PFSK-1 (cell line): ENCODE measurements around the gene HRC.
A peak's percentile ranks its signal among the peaks of the same experiment; 100 is the strongest.

Source experiments
- FOXP2 ChIP-seq: optimal IDR thresholded peaks from 2 replicates; pipeline ENCODE3; 2011; ENCODE audit warnings: borderline replicate concordance, control low read depth, inconsistent platforms; ENCODE audit not compliant: insufficient read depth; ENCODE audit errors: extremely low read length, extremely low read depth
- POLR2AphosphoS5 ChIP-seq: IDR thresholded peaks from 2 replicates; pipeline ENCODE4 v1.6.1; 2012; ENCODE audit warnings: low read depth, mild to moderate bottlenecking, control low read depth, low read length, moderate library complexity
- REST ChIP-seq, 2 experiments: IDR thresholded peaks; 2 replicates each; pipeline versions ENCODE4 v1.6.1 to v1.8.0; 2011 to 2012; ENCODE audit warnings: low read depth in 2 of 2, low read length in 2 of 2, control low read depth in 1 of 2, inconsistent platforms in 1 of 2, mild to moderate bottlenecking in 1 of 2, moderate library complexity in 1 of 2; ENCODE audit not compliant: insufficient read depth in 1 of 2
- SIN3A ChIP-seq: IDR thresholded peaks from 2 replicates; pipeline ENCODE4 v1.6.1; 2012; ENCODE audit warnings: mild to moderate bottlenecking, low read length, moderate library complexity, borderline replicate concordance; ENCODE audit not compliant: insufficient read depth
- TAF1 ChIP-seq: IDR thresholded peaks from 2 replicates; pipeline ENCODE4 v1.6.1; 2012; ENCODE audit warnings: low read length, control low read depth, borderline replicate concordance; ENCODE audit not compliant: insufficient read depth

HRC gene

GRCh38 chr19:49149652-49150105, 5.5 kb downstream of the HRC start:
- TF ChIP-seq TAF1 (peak; percentile 18; the same call in 1 of the 2 replicates), POLR2AphosphoS5 (peak; percentile 62), FOXP2 (no peak), REST (IDR thresholded peaks at IDR 0.05; ENCODE audit: insufficient read depth in 1 of 2, low read depth in 2 of 2, low read length in 2 of 2) (no peak)

- TF ChIP-seq FOXP2 (peak; percentile 31), POLR2AphosphoS5 (0 out of 2 replicates have a peak, but pooled peaks have one; percentile 68), TAF1 (no peak), SIN3A (peak; percentile 40; the same call in 1 of the 2 replicates), REST (IDR thresholded peaks at IDR 0.05; ENCODE audit: insufficient read depth in 1 of 2, low read depth in 2 of 2, low read length in 2 of 2) (peak; percentile 87 to 94)
Measured at GRCh38 chr19:49148784-49149651, 6.2 kb downstream of the HRC start.

- no peak for TF ChIP-seq SIN3A
- no peak for TF ChIP-seq POLR2AphosphoS5
- no peak for TF ChIP-seq TAF1
- no peak for TF ChIP-seq REST (IDR thresholded peaks at IDR 0.05; ENCODE audit: insufficient read depth in 1 of 2, low read depth in 2 of 2, low read length in 2 of 2)
- TF ChIP-seq FOXP2, result no peak
Measured at GRCh38 chr19:49148044-49148682, 7.0 kb downstream of the HRC start.

- TF ChIP-seq SIN3A, result 0 out of 2 replicates have a peak, but pooled peaks have one; percentile 61
- no peak for TF ChIP-seq FOXP2
- TF ChIP-seq REST (IDR thresholded peaks at IDR 0.05; ENCODE audit: insufficient read depth in 1 of 2, low read depth in 2 of 2, low read length in 2 of 2), result 0 out of 4 replicates have a peak, but pooled peaks of 1 of the 2 experiments have one; percentile 36
Measured at GRCh38 chr19:49145573-49146407, 9.4 kb downstream of the HRC start.
